T-helper 2 cell treated with Interferon-gamma antibody and Interleukin-4, amounts not matched to agents 100 ng/mL and 5 ng/mL, for 36 hours (primary cell): ENCODE results near the gene SLC2A10. TPM values are rescaled to one million over a fixed set of nuclear protein-coding genes. Genes with fewer than 3 reads are reported as not detected.
"Not testable (repeated sequence)": the region's sequence is repeated elsewhere in the genome, so short reads cannot be mapped to it uniquely, and the experiment has no call there.

Experiments used
- intact Hi-C: fragments of 100-400 bp; cut with micrococcal nuclease; formaldehyde crosslinking; loops from one replicate; pipeline ENCODE4 v1.15.1; 2023
- total RNA-seq: library from RNA; stranded (reverse); gene quantifications from 2 replicates; pipeline ENCODE4 v1.2.3, GENCODE V29; 2022

SLC2A10 gene
- total RNA-seq: not detected in 2 replicates

DNA sequence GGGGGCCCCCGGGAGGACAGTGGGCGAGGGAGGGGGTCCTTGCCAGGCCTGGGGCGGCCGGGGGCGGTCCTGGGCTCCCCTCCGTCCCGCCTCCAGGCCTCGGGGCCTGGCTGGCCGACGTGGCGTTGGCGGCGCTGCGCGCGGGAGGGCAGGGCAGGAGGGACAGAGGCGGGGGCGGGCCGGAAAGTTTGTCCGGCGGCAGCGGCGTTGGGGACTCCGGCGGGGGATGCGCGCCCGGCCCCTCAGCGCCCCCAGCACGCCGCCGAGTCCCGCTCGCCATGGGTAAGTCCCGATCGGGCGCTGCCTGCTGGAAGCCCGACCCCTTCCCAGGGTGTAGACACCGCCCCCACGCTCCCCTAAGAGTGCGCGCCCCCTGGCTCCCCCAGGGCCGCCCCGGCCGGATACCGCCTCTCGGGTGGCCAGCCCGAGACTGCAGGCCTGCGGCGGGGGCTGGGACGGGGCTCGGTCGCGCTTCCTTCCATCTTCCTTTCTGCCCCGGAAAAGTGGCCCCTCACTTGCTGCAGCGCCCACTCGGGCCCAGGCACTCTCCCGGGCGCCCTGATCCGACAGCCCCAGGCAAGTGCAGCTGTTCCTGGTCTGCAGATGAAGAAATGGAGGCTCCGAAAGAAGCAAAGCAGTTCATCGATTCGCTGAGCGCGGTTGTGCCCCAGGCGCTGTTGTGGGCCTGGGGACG, at the start of gene SLC2A10:
Gene SLC2A10 (plus strand): TSS at position 191 of the 694 bp plus-strand sequence. CDS start 88 bp downstream, at position 279.
- intact Hi-C loops: no loop called here

DNA sequence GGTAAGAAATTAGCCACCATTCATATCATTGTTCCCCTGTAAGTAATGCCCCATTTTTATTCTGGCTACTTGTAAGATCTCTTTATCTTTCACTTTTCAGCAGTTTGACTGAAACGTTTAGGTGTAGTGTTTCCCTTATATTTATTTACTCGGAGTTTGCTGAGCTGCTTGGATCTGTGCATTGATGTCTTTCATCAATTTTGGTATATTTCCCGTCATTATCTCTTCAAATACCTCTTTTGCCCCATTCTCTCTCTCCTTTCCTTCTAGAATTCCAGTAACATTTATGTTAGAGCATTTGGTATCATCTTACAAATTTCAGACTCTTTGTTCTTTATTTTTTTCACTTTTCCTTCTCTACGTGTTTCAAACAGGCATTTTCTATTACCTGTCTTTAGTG, 49.0 kb upstream of the SLC2A10 start:
- intact Hi-C loops: no loop called here

DNA sequence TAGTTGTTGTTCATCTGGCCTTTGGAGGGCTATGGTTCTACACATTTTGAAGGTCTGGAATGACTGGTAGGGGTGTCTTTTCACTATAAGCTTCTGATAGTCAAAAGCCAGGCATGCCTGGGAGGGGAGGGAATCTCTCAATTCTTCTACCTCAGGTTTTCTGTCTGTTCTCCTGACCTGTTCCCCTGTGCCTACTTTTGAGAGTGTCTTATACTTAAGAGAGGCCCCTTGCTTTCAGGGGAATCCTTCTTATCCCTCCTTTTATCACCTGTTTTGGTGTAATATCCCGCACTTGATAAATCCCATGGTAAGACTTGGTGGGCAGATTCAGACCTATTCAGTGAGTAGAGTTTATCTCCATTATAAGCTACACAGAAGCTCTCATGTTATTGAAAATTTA, 47.8 kb upstream of the SLC2A10 start:
- intact Hi-C loops: no loop called here

DNA sequence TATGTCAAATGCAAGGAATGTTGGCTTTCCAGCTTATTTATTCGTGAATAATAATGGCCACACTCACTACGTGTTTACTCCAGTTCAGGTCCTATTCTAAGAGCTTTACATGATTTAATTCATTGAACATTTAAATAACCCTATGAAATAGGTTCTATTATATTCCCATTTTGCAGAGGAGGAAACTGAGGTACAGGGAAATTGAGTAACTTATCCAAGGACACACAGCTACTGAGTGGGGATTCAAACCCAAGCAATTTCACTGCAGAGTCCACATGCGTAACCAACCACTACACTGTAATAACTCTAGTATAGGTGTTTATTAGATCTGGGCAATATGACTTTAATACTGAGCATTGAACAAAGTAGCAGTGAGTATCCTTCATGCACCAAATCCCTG, 45.9 kb upstream of the SLC2A10 start:
- intact Hi-C loops: no loop called here

DNA sequence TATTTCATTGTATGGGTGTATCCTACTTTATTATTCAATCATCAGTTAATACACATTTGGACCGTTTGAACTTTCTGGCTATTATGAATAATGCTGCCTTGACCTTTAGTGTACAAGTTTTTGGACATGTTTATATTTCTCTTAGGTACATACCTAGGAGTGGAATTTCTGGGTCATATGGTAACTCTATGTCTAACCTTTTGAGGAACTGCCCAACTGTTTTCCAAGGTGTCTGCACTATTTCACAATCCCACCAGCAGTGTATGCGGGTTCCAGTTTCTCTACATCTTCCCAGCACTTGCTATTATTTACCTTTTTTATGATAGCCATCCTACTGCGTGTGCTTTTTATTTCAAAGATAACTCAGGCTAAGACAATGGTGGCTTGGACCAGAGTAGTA, 43.8 kb upstream of the SLC2A10 start:
- intact Hi-C loops: no loop called here

DNA sequence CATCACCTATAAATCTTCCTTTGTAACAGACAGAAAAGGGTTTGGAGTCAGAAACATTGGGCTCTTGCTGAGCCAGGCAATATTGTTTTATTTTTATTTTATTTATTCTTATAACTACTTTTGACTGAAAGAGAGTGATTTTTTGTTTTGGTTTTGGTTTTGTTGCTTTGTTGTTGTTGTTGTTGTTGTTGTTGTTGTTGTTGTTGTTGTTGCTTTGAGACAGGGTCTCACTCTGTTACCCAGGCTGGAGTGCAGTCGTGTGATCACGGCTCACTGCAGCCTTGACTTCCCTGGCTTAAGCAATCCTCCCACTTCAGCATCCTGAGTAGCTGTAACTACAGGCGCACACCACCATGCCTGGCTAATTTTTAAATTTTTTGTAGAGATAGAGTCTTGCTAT, 43.1 kb upstream of the SLC2A10 start:
- intact Hi-C loops: no loop called here

DNA sequence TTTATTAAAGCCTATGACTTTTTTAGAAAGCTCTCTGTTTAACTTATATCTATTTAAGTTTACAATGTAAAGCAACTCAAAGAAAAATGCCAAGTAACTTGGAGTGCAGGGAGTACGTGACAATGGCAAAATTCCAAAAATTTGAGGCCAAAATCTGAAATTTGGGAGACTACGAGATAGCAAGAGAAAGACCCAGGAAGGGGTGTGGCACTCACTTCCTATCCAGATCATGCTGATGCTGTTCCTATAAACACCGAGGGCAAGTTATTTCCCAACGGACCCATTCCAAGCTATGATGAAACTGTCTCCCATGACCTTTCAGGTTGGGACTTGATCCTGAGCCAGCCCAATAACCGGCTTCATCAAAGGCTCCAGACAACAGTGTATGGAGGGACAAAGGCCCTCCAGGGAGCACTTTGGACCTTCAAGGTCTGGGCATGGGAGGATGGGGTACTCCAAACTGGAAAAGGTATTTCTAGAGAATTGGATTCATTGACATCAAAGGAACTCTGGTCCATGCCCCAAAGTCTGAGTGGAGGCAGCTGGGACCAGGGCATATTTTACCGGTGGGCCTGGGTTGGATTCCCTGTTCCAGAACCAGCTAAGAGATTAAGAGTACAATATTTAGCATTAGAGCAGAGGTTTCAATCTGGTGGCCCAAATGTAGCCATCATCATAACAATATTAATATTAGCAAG, 42.5 kb upstream of the SLC2A10 start:
- intact Hi-C loops: no loop called here

DNA sequence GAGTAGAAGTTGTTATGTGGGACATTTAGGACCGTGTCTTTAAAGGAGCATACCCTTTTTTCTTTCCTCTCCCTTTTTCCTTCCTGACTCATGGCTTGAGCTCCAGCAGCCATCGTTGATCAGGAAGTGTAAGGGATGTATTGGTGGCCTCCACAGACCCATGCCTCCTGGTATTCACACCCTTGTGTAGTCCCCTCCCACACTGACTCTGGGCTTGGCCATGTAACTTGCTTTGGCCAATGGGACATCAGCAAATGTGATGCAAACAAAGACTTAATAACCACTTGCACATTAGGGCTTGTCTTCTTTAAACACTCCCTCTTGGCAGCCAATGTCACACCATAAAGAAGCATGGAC, 39.2 kb upstream of the SLC2A10 start:
- intact Hi-C loops: no loop called here

DNA sequence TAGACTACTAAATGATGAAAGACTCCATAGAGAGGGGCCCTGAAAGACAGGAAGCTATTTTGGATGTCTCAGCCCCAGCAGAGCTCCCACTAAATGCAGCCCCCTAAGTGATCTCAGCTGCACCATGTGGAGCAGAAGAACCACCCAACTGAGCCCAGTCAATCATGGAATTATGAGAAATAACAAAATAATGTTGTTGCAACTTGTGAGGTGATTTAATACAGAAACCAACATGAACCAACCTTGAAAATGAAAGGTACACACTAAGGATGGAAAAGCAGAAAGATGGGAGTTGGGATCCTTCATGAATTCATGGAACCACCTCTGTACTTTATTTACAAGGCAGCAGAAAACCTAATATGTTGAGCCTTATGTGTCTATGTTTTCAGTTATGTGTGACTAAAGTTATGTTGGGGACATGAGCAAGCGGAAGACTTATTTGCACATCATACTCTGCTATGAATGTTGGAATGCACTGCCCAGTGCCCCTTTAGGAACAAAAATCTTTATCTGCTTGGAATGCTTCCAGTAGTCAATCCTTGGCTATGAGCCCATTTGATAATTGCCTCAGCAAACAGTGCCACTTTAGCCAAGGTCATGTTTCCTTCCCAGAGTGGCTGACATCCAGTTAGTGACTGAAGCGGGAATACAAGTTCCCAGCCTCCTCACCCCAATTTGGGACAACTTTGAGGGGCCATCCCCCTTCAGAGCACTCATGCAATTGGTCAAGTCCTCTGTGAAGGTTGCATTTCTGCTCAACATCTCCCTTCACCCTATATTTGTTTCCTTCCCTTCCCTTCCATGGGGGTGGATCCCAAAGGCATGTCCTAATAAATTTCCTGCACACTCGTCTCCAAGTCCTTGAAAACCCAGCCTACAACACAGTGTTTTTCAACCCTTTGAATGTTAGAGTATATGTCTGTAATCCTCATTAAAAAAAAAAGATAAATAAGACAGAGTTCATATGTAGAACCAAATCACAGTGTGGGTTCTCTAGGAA, 38.6 kb upstream of the SLC2A10 start:
- intact Hi-C loops: no loop called here

DNA sequence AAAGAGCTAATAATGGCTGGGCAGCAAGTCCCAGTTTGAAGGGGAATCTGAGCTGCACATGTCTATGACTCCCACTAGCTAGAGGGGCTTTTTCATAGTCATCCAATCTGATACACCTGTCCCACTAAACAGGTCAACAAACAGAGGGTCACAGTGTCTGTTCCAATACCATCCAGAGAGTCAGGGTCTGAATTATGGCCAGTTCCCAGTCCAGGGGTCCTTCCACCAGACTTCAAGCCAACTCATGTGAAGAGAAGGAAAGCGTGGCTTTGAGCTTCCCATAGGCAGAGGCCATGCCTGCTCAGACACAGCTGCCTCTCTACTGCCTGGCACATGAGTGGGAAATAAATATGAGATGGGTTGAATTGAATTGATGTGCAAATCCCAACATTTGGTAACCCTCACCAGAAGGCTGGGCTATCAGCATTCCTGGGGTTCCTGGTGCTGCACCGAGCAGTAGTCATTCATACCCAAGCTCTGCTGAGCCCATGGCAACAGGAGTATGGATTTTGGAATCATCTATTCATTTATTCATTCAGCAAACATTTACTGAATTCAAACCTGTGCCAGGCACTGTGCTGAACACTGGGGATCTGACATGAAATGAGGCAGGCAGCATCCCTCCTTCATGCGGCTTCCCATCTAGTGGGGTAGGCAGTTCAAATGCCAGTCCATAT, 37.4 kb upstream of the SLC2A10 start:
- intact Hi-C loops: no loop called here

DNA sequence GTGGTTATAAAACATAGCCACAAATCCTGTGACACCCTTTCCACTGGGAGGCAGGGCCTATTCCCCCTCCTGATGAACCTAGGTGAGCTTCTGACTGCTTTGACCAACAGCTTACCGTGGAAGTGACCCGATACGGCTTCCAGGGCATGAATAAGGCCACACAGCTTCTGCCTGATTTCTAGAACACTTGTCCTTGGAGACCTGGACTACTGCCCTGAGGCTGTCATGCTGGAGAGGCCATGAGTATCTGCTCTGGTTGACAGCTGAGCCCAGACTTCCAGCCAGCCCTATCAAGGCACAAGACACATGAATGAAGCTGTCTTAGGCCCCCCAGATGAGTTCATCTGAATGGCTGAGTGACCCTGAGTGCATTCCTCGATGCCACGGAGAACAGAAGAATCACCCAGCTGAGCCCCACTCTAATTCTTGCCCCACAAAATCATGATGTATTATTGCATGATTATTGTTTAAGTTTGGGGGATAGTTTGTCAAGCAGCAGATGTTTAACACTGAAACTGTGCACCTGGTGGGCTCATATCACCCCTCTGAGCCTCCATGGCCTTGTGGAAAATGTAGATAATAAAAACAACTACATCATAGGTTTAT, 36.8 kb upstream of the SLC2A10 start:
- intact Hi-C loops: no loop called here

DNA sequence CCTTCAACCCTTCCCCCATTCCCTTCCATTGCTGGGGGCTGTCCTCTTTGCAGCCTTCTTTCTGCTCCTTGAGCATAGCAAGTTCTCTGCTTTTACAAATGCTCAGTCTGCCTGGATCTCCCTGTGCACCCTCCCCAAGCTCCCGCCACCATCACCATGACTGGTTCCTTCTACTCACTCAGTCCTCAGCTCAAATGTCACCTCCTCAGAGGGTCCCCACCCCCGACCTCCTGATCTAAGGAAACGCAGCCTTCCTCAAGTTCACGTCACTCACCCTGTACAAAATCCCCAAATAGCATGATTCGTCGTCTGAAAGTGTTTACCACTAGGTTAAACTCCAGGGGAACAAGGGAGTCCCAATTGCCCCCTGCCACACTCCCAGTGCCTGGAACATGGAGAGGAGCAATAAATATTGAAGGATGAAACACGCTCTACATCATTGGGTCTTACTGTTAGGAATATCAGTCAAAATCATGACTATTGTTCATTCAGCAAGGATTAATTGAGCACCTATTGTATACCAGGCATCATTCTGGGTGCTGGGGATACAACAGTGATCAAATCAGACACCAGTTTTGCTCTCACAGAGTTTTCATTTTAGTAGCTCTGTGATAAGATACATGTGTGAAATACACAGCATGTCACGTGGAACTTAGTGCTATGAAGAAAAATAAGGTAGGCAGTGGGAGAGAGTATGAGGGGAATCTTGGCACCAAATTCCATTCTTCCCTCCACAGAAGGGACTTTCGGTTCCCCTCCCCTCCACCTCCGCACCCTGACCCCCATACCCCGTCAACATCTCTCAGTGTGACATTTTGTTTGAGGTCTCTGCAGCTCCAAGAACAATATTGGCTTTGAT, 35.8 kb upstream of the SLC2A10 start:
- intact Hi-C loops: no loop called here

DNA sequence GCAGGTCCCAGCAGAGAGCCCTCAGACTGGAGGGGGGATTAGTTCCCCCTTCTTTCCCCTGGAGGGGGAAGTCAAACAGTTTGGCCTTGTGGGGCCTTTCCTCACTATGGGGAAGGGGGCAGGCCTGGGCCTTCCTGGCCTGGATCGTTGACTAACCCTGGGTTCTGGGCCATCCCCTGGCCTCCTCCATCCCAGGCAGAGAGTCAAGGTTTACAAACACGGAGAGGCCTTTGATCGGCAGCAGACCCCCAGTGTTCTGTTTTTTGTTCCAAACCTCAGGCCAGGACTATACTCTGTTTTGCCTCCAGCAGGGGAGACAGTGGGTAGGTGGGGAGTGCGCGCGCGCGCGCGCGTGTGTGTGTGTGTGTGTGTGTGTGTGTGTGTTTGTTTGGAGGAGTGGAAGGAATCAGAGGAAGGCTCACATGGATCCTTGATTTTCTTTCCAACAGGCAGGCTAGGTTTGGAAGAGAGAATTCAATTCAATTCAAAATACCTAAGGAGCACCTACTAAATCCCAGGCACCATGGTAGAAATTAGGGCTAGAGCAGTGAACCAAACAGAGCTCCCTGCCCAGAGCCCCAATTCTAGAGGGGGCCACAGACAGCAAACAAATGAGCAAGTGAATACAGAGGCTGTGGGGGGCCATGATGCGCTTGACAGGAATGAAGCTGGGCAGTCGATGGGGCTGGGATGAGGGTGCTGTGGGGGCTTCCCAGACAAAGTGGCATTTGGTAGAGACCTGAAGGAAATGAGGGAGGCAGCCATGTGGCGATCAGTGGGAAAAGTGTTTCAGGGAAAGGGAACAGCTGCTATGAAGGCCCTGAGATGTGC, 35.0 kb upstream of the SLC2A10 start:
- intact Hi-C loops: no loop called here

DNA sequence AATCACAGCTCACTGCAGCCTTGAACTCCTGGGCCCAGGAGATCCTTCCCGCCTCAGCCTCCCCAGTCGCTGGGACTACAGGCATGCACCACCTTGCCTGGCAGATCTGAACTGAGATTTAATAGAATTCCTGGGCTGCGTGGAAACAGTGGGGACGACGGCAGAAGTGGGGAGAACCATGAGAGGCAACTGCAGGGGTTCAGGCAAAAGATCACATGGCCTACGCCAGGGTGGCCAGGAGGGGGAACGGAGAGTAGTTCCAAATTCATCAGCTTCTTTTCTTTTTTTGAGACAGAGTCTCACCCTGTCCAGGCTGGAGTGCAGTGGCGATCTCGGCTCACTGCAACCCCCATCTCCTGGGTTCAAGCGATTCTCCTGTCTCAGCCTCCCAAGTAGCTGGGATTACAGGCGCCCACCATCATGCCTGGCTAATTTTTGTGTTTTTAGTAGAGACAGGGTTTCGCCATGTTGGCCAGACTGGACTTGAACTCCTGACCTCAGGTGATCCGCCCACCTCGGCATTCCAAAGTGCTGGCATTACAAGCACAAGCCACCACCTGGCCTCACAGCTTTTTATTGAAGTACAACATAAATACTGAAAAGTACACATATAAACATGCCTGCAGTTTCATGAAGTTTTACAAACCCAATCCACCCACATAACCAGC, 32.7 kb upstream of the SLC2A10 start:
- intact Hi-C loops: not testable (repeated sequence)

DNA sequence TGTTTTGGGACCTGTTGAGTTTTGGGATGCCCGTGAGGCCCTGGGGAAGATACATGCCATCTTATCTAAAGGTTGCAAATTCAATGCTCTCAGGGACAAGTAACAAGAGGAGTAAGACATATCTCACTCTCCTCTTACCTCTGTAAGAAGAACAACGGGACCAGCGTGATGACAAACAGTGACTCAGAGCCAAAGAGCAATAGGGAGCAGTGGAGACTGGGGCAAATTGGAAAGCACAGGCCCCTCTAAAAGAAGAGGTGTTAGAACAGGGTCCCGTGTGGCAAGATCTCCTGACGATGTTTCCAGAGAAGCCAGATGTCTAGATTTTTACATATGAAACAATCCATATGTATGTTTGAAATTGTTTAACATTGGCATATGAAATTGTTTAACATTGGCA, 31.8 kb upstream of the SLC2A10 start:
- intact Hi-C loops: no loop called here

DNA sequence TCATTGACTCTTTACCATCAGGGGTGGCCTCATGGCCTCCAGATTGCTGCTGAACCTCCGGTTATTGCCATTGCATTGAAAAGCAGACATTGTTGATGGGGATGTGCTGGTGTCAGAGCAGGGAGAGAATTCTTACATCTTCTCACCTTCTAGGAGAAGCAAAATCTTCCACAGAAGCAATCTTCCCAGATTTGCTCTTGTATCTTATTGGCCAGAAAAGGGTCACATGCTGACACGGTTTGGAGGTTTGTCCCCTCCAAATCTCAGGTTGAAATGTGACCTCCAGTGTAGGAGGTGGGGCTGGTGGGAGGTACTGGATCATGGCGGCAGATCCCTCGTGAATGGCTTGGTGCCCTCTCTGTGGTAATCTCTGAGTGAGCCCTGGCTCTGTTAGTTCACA, 30.9 kb upstream of the SLC2A10 start:
- intact Hi-C loops: no loop called here

DNA sequence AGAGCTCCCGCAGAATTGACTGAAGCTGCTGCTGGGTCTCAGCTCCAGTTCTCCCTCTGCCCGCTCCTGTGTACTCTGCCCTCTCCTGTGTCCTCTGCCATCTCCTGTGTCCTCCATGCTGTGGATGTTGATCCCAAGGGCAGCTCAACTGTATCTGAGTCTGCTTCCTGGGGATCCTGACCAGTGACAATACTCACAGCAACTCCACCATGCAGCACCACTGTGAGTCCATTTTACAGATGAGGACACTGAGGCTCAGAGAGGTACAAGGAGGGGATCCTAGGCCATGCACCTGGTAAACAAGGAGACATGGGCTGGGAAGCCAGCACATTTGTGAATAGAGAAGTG, 28.8 kb upstream of the SLC2A10 start:
- intact Hi-C loops: loop anchor here (1.0 to 10.0 kb wide), 4 partner anchors 56 to 376 kb away; partner anchors contain the start of gene CDH22

DNA sequence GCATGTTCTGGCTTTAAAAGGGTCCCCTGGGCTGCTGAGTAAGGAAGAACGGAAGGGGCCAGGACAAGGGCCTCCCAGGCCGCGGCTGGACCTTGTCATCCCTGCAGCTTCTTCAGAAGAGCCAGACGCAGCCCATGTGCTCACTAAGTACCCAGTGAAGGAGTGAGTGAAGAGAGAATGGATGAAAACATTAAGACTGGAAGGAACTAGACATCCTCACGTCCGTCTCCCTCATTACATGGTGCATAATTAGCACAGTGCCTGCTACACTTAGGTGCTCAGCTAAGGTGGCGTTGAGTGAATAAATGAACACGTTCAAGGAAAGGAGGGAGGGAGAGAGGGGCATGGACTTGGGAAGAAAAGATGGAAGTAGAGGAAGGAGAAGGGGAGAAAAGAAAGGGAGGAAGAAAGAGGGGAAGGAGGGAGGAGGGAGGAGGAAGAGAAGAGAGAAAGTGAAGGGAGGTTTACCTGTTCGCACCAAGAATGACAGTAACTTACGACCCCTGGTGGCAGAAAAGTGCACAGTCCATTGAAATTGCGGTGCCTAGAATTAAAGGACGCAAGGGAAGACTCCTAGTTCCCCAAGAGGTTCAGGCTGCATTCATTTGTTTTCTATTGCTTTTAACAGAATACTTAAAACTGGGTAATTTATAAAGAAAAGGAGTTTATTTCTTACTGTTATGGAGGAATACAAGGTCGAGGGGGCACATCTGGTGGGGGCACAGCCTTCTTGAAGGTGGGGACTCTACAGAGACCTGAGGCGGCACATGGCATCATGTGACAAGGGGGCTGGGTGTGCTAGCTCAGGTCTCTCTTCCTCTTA, 28.2 kb upstream of the SLC2A10 start:
- intact Hi-C loops: loop anchor here (1.0 to 10.0 kb wide), 4 partner anchors 56 to 376 kb away; partner anchors contain the start of gene CDH22
